GM23338 (cell line): ENCODE results near the gene NADK. TPM values are rescaled to one million over a fixed set of nuclear protein-coding genes. Genes with fewer than 3 reads are reported as not detected.

Experiments
- ATAC-seq: fragments of 200-7000 bp; cut with Tn5 transposase; 3 replicates; pipeline ENCODE4 v1.9.1; 2020
- DNase-seq: peaks from one replicate; pipeline ENCODE4 v3.0.0-alpha.2; 2015; ENCODE audit warnings: low spot score
- H2AFZ ChIP-seq: fragments of 200-600 bp; sonication (generic); 2 replicates; pipeline ENCODE4 v1.8.0; 2016; ENCODE audit warnings: antibody characterized with exemption, mild to moderate bottlenecking, moderate library complexity
- H3F3A ChIP-seq: fragments of 200-600 bp; sonication (generic); replicated peaks from 2 replicates; pipeline ENCODE4 v1.8.0; 2017; ENCODE audit warnings: antibody characterized with exemption, mixed run types, low read depth
- H3K27ac ChIP-seq: fragments of 200-600 bp; sonication (generic); 2 replicates; pipeline ENCODE4 v1.6.1; 2016; ENCODE audit warnings: low read depth
- H3K27me3 ChIP-seq: fragments of 200-600 bp; sonication (generic); 2 replicates; pipeline ENCODE4 v1.8.0; 2016; ENCODE audit warnings: mild to moderate bottlenecking, mixed run types, moderate library complexity; ENCODE audit not compliant: insufficient read depth
- H3K36me3 ChIP-seq: fragments of 200-600 bp; sonication (generic); 2 replicates; pipeline ENCODE4 v1.8.0; 2016; ENCODE audit warnings: mild to moderate bottlenecking; ENCODE audit not compliant: insufficient read depth
- H3K4me1 ChIP-seq: fragments of 200-600 bp; sonication (generic); 2 replicates; pipeline ENCODE4 v1.8.0; 2016; ENCODE audit warnings: mild to moderate bottlenecking, moderate library complexity; ENCODE audit not compliant: insufficient read depth
- H3K4me2 ChIP-seq: fragments of 200-600 bp; sonication (generic); 2 replicates; pipeline ENCODE4 v1.7.1; 2017; ENCODE audit warnings: mixed run types
- H3K4me3 ChIP-seq: fragments of 200-600 bp; sonication (generic); 2 replicates; pipeline ENCODE4 v1.6.1; 2016; ENCODE audit warnings: mixed run types
- H3K79me2 ChIP-seq: fragments of 200-600 bp; sonication (generic); replicated peaks from 2 replicates; pipeline ENCODE4 v1.8.0; 2017; ENCODE audit warnings: mild to moderate bottlenecking; ENCODE audit not compliant: insufficient read depth
- H3K9me2 ChIP-seq: fragments of 200-600 bp; sonication (generic); 2 replicates; pipeline ENCODE4 v1.8.0; 2017; ENCODE audit not compliant: insufficient read depth
- H4K20me1 ChIP-seq: fragments of 200-600 bp; sonication (generic); replicated peaks from 2 replicates; pipeline ENCODE4 v1.8.0; 2017; ENCODE audit warnings: mild to moderate bottlenecking; ENCODE audit not compliant: insufficient read depth
- H3K27ac Mint-ChIP-seq: 2 replicates; pipeline ENCODE4 v1.8.0; 2020; ENCODE audit warnings: inconsistent platforms, mild to moderate bottlenecking, moderate library complexity, mixed read lengths
- H3K27me3 Mint-ChIP-seq: 3 replicates; pipeline ENCODE4 v1.8.0; 2022; ENCODE audit warnings: low read depth, mild to moderate bottlenecking, moderate library complexity, mixed read lengths, inconsistent platforms; ENCODE audit not compliant: insufficient read depth, poor library complexity
- H3K36me3 Mint-ChIP-seq: 3 replicates; pipeline ENCODE4 v1.8.0; 2021; ENCODE audit warnings: low read depth, mild to moderate bottlenecking, inconsistent platforms, moderate library complexity, mixed read lengths
- H3K4me1 Mint-ChIP-seq: 3 replicates; pipeline ENCODE4 v1.8.0; 2020; ENCODE audit warnings: mild to moderate bottlenecking, inconsistent platforms, mixed read lengths
- H3K4me3 Mint-ChIP-seq: 3 replicates; pipeline ENCODE4 v1.8.0; 2021; ENCODE audit warnings: moderate library complexity, mild to moderate bottlenecking, inconsistent platforms, mixed read lengths
- H3K9me3 Mint-ChIP-seq: 3 replicates; pipeline ENCODE4 v1.8.0; 2020; ENCODE audit warnings: moderate library complexity, mild to moderate bottlenecking, inconsistent platforms, mixed read lengths
- CREB1 ChIP-seq: fragments of 250-450 bp; sonication (Bioruptor Pico); IDR thresholded peaks from 2 replicates; pipeline ENCODE4 v1.5.0; 2020; ENCODE audit warnings: low read depth, mild to moderate bottlenecking, moderate library complexity
- EZH2 ChIP-seq: fragments of 200-600 bp; sonication (generic); IDR thresholded peaks from one replicate; pipeline ENCODE4 v1.8.0; 2017; ENCODE audit warnings: antibody characterized with exemption, mild to moderate bottlenecking, low read depth; ENCODE audit not compliant: unreplicated experiment
- EZH2phosphoT487 ChIP-seq: fragments of 200-600 bp; sonication (generic); IDR thresholded peaks from one replicate; pipeline ENCODE4 v1.8.1; 2018; ENCODE audit warnings: antibody characterized with exemption; ENCODE audit not compliant: unreplicated experiment
- JUNB ChIP-seq: IDR thresholded peaks from one replicate; pipeline ENCODE4 v1.6.1; 2016; ENCODE audit warnings: antibody characterized with exemption; ENCODE audit not compliant: unreplicated experiment
- POLR2AphosphoS5 ChIP-seq: IDR thresholded peaks from 2 replicates; pipeline ENCODE4 v1.6.1; 2016; ENCODE audit warnings: antibody characterized with exemption, low read depth
- STAT1 ChIP-seq: IDR thresholded peaks from one replicate; pipeline ENCODE4 v1.6.1; 2016; ENCODE audit warnings: antibody characterized with exemption; ENCODE audit not compliant: unreplicated experiment
- ZNF114 ChIP-seq: fragments of 250-450 bp; sonication (Bioruptor Pico); IDR thresholded peaks from 2 replicates; pipeline ENCODE4 v1.5.0; 2020; ENCODE audit warnings: mild to moderate bottlenecking, moderate library complexity
- ZNF331 ChIP-seq: fragments of 250-450 bp; sonication (Bioruptor Pico); IDR thresholded peaks from 2 replicates; pipeline ENCODE4 v1.5.0; 2020; ENCODE audit warnings: low read depth, mild to moderate bottlenecking, moderate library complexity
- polyA plus RNA-seq: library from polyadenylated mRNA; unstranded; fragments of >200 nt; fragmentation: Nextera tagmentation; extraction: Ambion mirVana; gene quantifications from 2 replicates; pipeline ENCODE4 v1.2.1, GENCODE V29; 2016
- total RNA-seq: library from RNA; depleted of rRNA; stranded (reverse); fragments of >200 nt; shearing (Covaris generic); gene quantifications from 2 replicates; pipeline ENCODE4 v1.2.3, GENCODE V29; 2014
- TF ChIP-seq, protein P1 (sequence below): fragments of 250-450 bp; sonication (Bioruptor Pico); IDR thresholded peaks from 2 replicates; pipeline ENCODE4 v1.5.0; 2020; ENCODE audit warnings: mild to moderate bottlenecking, moderate library complexity
- TF ChIP-seq, protein P2 (sequence below): IDR thresholded peaks from one replicate; pipeline ENCODE4 v1.6.1; 2018; ENCODE audit warnings: antibody characterized with exemption; ENCODE audit not compliant: unreplicated experiment
- TF ChIP-seq, protein P3 (sequence below), 2 experiments: fragments of 200-600 bp in 1 of 2; sonication (generic) in 1 of 2; conservative IDR thresholded peaks; 2 replicates each; pipeline versions ENCODE4 v1.5.1 to v1.6.1; 2016 to 2017; ENCODE audit warnings: antibody characterized with exemption in 2 of 2, low read depth in 2 of 2, mild to moderate bottlenecking in 2 of 2, moderate library complexity in 1 of 2
- TF ChIP-seq, protein P4 (sequence below): IDR thresholded peaks from 2 replicates; pipeline ENCODE4 v1.6.1; 2016; ENCODE audit warnings: antibody characterized with exemption

The NADK gene
- total and polyA plus RNA-seq, 2 experiments from 2014 or later, result 45.3 to 73.2 TPM

DNA sequence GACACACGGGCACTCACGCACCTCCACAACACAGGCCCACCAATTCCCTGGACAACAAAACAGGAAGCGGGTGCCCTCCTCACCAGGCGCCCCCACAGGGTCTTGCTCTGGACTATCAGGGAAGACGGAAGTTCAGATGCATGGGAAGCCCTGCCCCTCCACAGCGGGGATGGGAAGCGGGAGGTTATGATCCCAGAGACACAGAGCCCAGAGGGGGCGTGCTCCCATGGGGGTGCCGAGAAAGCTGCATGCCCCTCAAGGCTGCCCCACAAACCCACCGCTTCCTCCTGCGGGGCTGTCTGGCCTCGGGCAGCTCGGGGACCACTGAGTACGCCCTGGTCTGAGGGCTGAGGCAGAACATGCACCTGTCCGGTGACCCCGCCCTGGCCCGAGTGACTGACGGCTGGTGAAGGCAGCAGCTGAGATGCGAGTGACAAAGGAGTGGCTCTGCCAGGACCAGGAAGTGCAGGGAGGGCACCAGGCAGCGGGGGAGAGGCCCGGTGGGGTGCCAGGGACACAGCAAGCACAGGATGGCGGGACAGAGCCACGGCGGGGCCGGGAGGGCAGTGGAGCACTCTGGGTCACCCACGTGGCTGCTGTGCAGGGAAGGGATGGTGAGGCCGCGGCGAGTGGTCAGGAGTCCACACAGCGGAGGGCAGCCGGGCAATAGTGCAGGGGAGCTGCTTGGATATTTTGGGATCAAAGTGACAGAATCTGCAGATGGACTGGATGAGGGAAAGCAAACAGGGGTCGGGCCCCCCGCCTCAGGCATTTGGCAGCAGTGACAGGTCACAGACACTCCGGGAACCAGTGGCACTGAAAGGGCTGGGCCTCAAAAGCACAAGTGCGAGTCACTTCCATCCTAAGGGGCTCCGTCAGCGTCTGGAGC is 18.6 kb downstream of the NADK start:
- Histone ChIP-seq H3K4me2 (no peak overlapping the region), H3K27ac (no peak overlapping the region), H2AFZ (no peak overlapping the region), H3K9me2 (no peaks in the 10 kb centered on the region), H3K27me3 (no peaks in the 10 kb centered on the region), H4K20me1 (peaks cover 25% of the 10 kb centered on the region), H3K4me1 (no peaks in the 10 kb centered on the region), H3K4me3 (no peak overlapping the region), H3F3A (no peaks in the 10 kb centered on the region), H3K36me3 (peaks cover 22% of the 10 kb centered on the region), H3K79me2 (peaks cover 44% of the 10 kb centered on the region)
- no peaks in the 10 kb centered on the region for H3K4me1 Mint-ChIP-seq
- ATAC-seq (no peak), DNase-seq (no peak)
- H3K36me3 Mint-ChIP-seq, result peaks cover 81% of the 10 kb centered on the region
- TF ChIP-seq ZNF114 (CRISPR knock-in tag), result no peak
- TF ChIP-seq, protein P1, sequence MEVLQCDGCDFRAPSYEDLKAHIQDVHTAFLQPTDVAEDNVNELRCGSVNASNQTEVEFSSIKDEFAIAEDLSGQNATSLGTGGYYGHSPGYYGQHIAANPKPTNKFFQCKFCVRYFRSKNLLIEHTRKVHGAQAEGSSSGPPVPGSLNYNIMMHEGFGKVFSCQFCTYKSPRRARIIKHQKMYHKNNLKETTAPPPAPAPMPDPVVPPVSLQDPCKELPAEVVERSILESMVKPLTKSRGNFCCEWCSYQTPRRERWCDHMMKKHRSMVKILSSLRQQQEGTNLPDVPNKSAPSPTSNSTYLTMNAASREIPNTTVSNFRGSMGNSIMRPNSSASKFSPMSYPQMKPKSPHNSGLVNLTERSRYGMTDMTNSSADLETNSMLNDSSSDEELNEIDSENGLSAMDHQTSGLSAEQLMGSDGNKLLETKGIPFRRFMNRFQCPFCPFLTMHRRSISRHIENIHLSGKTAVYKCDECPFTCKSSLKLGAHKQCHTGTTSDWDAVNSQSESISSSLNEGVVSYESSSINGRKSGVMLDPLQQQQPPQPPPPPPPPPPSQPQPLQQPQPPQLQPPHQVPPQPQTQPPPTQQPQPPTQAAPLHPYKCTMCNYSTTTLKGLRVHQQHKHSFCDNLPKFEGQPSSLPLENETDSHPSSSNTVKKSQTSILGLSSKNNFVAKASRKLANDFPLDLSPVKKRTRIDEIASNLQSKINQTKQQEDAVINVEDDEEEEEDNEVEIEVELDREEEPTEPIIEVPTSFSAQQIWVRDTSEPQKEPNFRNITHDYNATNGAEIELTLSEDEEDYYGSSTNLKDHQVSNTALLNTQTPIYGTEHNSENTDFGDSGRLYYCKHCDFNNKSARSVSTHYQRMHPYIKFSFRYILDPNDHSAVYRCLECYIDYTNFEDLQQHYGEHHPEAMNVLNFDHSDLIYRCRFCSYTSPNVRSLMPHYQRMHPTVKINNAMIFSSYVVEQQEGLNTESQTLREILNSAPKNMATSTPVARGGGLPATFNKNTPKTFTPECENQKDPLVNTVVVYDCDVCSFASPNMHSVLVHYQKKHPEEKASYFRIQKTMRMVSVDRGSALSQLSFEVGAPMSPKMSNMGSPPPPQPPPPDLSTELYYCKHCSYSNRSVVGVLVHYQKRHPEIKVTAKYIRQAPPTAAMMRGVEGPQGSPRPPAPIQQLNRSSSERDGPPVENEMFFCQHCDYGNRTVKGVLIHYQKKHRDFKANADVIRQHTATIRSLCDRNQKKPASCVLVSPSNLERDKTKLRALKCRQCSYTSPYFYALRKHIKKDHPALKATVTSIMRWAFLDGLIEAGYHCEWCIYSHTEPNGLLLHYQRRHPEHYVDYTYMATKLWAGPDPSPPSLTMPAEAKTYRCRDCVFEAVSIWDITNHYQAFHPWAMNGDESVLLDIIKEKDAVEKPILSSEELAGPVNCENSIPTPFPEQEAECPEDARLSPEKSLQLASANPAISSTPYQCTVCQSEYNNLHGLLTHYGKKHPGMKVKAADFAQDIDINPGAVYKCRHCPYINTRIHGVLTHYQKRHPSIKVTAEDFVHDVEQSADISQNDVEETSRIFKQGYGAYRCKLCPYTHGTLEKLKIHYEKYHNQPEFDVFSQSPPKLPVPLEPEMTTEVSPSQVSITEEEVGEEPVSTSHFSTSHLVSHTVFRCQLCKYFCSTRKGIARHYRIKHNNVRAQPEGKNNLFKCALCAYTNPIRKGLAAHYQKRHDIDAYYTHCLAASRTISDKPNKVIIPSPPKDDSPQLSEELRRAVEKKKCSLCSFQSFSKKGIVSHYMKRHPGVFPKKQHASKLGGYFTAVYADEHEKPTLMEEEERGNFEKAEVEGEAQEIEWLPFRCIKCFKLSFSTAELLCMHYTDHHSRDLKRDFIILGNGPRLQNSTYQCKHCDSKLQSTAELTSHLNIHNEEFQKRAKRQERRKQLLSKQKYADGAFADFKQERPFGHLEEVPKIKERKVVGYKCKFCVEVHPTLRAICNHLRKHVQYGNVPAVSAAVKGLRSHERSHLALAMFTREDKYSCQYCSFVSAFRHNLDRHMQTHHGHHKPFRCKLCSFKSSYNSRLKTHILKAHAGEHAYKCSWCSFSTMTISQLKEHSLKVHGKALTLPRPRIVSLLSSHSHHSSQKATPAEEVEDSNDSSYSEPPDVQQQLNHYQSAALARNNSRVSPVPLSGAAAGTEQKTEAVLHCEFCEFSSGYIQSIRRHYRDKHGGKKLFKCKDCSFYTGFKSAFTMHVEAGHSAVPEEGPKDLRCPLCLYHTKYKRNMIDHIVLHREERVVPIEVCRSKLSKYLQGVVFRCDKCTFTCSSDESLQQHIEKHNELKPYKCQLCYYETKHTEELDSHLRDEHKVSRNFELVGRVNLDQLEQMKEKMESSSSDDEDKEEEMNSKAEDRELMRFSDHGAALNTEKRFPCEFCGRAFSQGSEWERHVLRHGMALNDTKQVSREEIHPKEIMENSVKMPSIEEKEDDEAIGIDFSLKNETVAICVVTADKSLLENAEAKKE, result no peak
- TF ChIP-seq ZNF331 (CRISPR knock-in tag), result no peak
- TF ChIP-seq, protein P2, sequence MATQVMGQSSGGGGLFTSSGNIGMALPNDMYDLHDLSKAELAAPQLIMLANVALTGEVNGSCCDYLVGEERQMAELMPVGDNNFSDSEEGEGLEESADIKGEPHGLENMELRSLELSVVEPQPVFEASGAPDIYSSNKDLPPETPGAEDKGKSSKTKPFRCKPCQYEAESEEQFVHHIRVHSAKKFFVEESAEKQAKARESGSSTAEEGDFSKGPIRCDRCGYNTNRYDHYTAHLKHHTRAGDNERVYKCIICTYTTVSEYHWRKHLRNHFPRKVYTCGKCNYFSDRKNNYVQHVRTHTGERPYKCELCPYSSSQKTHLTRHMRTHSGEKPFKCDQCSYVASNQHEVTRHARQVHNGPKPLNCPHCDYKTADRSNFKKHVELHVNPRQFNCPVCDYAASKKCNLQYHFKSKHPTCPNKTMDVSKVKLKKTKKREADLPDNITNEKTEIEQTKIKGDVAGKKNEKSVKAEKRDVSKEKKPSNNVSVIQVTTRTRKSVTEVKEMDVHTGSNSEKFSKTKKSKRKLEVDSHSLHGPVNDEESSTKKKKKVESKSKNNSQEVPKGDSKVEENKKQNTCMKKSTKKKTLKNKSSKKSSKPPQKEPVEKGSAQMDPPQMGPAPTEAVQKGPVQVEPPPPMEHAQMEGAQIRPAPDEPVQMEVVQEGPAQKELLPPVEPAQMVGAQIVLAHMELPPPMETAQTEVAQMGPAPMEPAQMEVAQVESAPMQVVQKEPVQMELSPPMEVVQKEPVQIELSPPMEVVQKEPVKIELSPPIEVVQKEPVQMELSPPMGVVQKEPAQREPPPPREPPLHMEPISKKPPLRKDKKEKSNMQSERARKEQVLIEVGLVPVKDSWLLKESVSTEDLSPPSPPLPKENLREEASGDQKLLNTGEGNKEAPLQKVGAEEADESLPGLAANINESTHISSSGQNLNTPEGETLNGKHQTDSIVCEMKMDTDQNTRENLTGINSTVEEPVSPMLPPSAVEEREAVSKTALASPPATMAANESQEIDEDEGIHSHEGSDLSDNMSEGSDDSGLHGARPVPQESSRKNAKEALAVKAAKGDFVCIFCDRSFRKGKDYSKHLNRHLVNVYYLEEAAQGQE, result no peak
- TF ChIP-seq, protein P3, sequence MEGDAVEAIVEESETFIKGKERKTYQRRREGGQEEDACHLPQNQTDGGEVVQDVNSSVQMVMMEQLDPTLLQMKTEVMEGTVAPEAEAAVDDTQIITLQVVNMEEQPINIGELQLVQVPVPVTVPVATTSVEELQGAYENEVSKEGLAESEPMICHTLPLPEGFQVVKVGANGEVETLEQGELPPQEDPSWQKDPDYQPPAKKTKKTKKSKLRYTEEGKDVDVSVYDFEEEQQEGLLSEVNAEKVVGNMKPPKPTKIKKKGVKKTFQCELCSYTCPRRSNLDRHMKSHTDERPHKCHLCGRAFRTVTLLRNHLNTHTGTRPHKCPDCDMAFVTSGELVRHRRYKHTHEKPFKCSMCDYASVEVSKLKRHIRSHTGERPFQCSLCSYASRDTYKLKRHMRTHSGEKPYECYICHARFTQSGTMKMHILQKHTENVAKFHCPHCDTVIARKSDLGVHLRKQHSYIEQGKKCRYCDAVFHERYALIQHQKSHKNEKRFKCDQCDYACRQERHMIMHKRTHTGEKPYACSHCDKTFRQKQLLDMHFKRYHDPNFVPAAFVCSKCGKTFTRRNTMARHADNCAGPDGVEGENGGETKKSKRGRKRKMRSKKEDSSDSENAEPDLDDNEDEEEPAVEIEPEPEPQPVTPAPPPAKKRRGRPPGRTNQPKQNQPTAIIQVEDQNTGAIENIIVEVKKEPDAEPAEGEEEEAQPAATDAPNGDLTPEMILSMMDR (conservative IDR thresholded peaks at IDR 0.05; ENCODE audit: low read depth in 2 of 2), result no peak
- no peak for TF ChIP-seq CREB1 (CRISPR knock-in tag)
- TF ChIP-seq EZH2, result no peak
- TF ChIP-seq, protein P4, sequence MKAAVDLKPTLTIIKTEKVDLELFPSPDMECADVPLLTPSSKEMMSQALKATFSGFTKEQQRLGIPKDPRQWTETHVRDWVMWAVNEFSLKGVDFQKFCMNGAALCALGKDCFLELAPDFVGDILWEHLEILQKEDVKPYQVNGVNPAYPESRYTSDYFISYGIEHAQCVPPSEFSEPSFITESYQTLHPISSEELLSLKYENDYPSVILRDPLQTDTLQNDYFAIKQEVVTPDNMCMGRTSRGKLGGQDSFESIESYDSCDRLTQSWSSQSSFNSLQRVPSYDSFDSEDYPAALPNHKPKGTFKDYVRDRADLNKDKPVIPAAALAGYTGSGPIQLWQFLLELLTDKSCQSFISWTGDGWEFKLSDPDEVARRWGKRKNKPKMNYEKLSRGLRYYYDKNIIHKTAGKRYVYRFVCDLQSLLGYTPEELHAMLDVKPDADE, result no peak
- no peak for TF ChIP-seq POLR2AphosphoS5
- no peak for TF ChIP-seq STAT1
- TF ChIP-seq JUNB, result no peak
- no peak for TF ChIP-seq EZH2phosphoT487
- no peak overlapping the region for H3K27ac Mint-ChIP-seq
- peaks cover 16% of the 10 kb centered on the region for H3K27me3 Mint-ChIP-seq
- H3K4me3 Mint-ChIP-seq, result no peak overlapping the region
- no peaks in the 10 kb centered on the region for H3K9me3 Mint-ChIP-seq
